Measurements from ENCODE around the gene TRAM2.

TRAM2 gene

DNA sequence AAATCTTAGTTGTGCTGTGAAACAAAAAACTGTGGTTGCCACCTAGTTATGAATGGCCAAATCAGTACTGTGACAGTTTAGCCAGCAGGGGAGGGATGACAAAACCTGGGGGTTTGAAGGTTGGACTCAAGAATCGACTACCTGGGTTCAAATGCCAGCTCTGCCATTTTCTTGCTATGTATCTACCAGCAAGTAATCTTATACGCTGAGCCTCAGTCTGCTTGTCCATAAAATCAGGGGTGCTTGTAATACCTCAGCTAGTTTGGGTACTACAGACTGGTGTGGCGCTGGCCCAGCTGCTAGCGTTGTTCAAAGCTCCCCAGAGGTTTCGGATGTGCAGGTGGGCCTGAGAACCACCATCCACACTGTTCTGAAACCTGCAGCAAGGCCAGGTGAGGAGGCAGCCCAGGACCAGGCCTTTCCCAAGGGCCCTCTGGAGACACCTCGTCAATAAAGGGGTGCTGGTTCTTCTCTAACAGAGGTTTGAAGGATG lies 40.4 kb downstream of the TRAM2 start:
- DNase-seq (no peak), ATAC-seq (no peak)
- no peak overlapping the region for H3K4me3 Mint-ChIP-seq
- H3K9me3 Mint-ChIP-seq: no peaks in the 10 kb centered on the region
- H3K4me1 Mint-ChIP-seq: peaks cover 39% of the 10 kb centered on the region
- no peaks in the 10 kb centered on the region for H3K27me3 Mint-ChIP-seq
- no peak overlapping the region for H3K27ac Mint-ChIP-seq

DNA sequence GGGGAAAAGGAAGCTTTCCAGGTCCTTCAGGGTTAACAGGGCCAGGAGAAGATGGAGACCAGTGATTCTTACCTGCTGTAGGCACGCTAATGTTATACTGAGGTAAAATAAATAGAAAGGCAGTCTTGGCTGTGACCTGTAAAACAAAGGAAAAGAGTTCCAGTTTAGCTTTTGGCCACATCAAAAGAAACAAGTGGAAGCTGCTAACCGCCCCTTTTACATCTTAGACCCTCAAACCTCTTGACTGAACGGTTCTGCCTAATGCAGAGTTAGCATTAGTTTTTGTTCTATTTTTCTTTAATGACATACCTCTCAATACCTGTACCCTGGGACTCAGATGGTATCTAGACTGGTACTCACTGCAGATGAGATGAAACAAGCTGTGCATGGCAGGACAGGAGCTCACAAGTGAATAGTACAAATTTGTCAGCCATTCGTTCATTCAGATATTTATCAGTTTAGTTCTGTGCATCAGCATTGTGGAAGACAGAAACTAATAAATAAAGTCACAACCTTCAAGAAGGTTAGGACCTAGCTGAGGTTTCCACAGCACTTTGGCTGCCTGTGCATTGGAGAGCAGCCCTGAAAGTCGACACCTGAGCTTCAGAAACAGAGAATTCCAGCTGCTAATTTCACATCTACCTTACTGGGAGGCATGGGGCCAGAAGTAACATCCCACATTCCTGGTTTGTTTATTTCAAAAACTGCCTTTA lies 41.0 kb downstream of the TRAM2 start:
- no peaks in the 10 kb centered on the region for H3K9me3 Mint-ChIP-seq
- H3K27ac Mint-ChIP-seq: peak overlapping the region in 1 of 2 donors; percentile 47
- no peaks in the 10 kb centered on the region for H3K27me3 Mint-ChIP-seq
- peak in 1 of 2 donors; percentile 2 for DNase-seq
- ATAC-seq: no peak
- peaks cover 39% of the 10 kb centered on the region for H3K4me1 Mint-ChIP-seq
- H3K4me3 Mint-ChIP-seq: peak overlapping the region; percentile 16 to 51

DNA sequence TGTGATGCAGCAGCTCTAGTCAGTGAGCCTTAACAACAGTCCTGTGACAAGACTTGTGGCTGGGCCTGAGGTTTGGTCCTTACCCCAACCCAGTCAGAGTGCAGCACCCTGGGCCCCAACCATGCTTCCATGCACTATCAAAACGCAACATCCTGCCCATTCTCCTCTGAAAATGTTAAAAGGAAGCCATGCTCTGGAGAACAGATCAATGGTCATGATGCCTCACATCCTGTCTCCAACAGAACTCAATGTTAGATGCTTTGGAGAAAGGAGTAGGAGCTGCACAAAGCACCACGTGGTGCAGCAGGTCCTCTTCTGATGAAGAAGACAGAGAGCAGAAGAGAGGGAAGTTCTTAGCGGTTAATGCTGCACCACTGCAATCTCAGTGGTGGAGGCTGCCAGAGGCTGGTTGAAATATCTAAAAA lies 41.9 kb downstream of the TRAM2 start:
- no peaks in the 10 kb centered on the region for H3K9me3 Mint-ChIP-seq
- peaks cover 39% of the 10 kb centered on the region for H3K4me1 Mint-ChIP-seq
- no peak overlapping the region for H3K27ac Mint-ChIP-seq
- DNase-seq: peak; percentile 39 to 74
- peak overlapping the region; percentile 11 to 23 for H3K4me3 Mint-ChIP-seq
- no peaks in the 10 kb centered on the region for H3K27me3 Mint-ChIP-seq
- peak; percentile 92 for ATAC-seq

DNA sequence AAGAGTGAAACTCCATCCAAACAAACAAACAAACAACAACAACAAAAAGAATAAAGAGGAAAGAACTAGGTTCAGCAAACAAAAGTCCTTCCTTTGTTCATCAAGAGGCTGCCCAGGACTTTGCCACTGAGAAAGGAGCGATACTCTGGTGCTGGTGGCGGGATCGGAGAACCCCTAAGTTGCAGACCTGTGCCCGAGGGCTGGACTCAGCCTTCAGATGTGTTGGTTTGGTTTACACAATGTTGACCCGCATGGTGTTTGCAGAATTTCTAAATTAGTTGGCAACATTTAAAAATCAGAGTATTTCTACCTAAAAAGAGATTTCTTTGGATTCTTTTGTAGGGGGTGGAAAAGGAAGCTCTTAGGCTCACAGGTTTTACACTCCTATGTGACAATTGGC lies 42.5 kb downstream of the TRAM2 start:
- no peaks in the 10 kb centered on the region for H3K9me3 Mint-ChIP-seq
- peaks cover 41% of the 10 kb centered on the region for H3K4me1 Mint-ChIP-seq
- no peak overlapping the region for H3K4me3 Mint-ChIP-seq
- DNase-seq (no peak), ATAC-seq (no peak)
- no peaks in the 10 kb centered on the region for H3K27me3 Mint-ChIP-seq
- H3K27ac Mint-ChIP-seq: no peak overlapping the region

DNA sequence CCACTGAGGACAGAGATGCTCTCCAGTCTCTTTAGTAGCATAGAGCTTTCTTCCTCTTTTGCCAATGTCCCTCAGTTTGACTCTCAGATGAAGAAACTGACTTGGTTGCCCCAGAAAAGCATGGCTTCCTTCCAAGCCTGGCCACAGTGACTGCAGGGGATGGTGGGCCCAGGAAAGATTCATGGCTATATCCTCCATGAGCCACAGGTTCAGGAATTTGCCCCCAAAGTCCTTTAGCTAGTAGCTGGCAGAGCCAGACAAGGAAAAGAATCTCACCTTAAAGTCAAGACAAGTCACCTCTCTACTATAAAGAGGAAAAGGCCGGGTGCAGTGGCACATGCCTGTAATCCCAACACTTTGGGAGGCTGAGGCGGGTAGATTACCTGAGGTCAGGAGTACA lies 43.4 kb downstream of the TRAM2 start:
- no peak for ATAC-seq
- no peak overlapping the region for H3K27ac Mint-ChIP-seq
- H3K4me3 Mint-ChIP-seq: no peak overlapping the region
- no peak for DNase-seq
- no peaks in the 10 kb centered on the region for H3K9me3 Mint-ChIP-seq
- H3K4me1 Mint-ChIP-seq: peaks cover 44% of the 10 kb centered on the region
- H3K27me3 Mint-ChIP-seq: no peaks in the 10 kb centered on the region

DNA sequence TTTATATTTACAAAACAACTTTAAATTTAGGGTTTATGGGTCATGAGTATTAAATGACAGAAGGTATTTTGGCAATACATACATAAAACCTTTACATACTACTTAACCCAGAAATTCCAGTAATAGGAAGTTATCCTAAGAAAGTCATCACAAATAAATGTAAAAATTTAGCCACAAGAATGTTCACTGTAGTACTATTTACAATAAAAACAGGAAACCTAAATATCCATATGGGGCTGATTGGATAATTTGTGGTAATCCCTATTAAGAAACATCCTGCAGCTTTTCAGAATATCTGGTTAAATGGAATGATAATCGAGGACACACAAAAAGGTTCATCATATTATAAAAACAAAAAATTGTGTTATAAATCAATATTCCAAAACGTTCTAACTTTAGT lies 44.4 kb downstream of the TRAM2 start:
- DNase-seq: no peak
- peaks cover 36% of the 10 kb centered on the region for H3K4me1 Mint-ChIP-seq
- H3K4me3 Mint-ChIP-seq: no peak overlapping the region
- H3K27ac Mint-ChIP-seq: no peak overlapping the region
- ATAC-seq: no peak
- H3K9me3 Mint-ChIP-seq: no peaks in the 10 kb centered on the region
- H3K27me3 Mint-ChIP-seq: no peaks in the 10 kb centered on the region

DNA sequence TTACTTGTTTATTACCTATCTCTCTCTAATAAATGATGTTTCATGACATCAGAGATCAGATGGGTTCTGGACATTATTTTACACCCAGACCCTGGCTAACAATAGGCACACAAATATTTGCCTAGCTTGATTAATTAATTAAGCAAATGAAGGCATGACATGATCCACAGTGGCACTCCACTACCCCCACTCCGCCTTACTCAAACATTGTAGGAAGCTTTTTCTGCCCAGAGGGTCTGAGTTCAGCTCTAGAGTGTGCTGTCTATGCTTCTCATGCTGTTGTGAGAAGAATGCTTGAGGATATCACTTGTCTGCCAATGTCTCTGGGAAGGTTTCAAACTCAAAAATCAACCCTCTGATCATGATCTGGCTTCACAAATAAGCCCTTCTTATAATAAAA lies 45.0 kb downstream of the TRAM2 start:
- H3K9me3 Mint-ChIP-seq: no peaks in the 10 kb centered on the region
- ATAC-seq (no peak), DNase-seq (no peak)
- H3K27ac Mint-ChIP-seq: no peak overlapping the region
- peaks cover 30% of the 10 kb centered on the region for H3K4me1 Mint-ChIP-seq
- no peaks in the 10 kb centered on the region for H3K27me3 Mint-ChIP-seq
- H3K4me3 Mint-ChIP-seq: no peak overlapping the region

DNA sequence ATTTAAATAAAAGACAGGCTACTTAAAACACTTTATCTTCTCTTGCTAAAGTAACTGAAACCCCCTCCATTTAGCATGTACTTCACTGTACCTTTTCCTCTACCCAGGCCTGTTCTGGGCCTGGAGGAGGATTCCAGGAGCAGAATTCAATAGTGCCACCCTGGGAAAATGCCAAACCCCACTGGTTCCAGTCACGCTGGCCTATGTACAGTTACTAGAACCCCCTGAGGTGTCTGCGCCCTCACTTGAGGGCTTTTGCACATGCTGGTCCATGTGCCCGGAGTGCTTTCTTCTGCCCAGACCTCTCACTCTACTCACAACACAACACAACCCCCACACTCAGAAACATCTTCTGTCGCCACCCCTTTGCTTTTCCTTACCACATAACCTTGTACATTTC lies 45.5 kb downstream of the TRAM2 start:
- no peak for ATAC-seq
- Mint-ChIP-seq H3K4me1 (peaks cover 26% of the 10 kb centered on the region), H3K4me3 (no peak overlapping the region), H3K27ac (no peak overlapping the region), H3K9me3 (no peaks in the 10 kb centered on the region), H3K27me3 (no peaks in the 10 kb centered on the region)
- DNase-seq: no peak

DNA sequence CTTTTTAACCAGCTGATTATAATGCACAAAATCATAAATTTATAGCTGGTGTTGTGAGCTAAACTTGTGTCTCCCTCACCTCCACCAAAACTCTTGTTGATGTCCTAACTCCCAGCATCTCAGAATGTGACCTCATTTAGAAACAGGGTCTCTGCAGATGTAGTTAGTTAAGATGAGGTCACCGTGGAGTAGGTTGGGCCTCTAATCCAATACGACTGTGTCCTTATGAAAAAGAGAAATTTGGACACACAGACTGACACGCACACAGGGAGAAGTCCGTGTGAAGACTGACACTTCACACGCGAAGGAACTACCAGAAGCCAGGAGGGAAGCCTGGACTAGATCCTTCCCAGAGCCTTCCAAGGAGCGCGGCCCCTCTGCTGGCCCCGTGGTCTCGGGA lies 46.5 kb downstream of the TRAM2 start:
- DNase-seq (no peak), ATAC-seq (no peak)
- no peak overlapping the region for H3K27ac Mint-ChIP-seq
- H3K9me3 Mint-ChIP-seq: no peaks in the 10 kb centered on the region
- no peak overlapping the region for H3K4me3 Mint-ChIP-seq
- H3K27me3 Mint-ChIP-seq: no peaks in the 10 kb centered on the region
- H3K4me1 Mint-ChIP-seq: peaks cover 15% of the 10 kb centered on the region

DNA sequence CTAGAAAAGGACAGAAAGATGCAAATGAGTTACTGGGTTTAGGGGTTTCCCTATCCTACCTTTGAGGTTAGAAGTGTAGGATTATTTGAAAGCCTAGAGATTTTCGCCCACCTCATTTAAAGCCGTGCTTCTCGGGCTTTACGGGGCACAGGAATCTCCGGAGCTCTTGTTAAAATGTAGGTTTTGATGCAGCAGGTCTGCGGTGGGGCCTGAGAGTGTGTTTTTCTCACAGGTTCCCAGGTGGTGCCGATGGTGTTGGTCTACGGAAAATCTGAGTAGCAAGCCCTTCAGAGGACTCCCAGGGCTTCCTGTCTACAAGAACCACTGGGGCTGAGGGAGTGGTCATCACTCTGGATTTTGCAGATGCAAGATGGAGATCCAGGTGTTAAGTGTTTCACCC lies 47.5 kb downstream of the TRAM2 start:
- no peak for ATAC-seq
- no peak for DNase-seq
- Mint-ChIP-seq H3K27me3 (no peaks in the 10 kb centered on the region), H3K4me3 (no peak overlapping the region), H3K4me1 (peaks cover 6% of the 10 kb centered on the region), H3K27ac (no peak overlapping the region), H3K9me3 (no peaks in the 10 kb centered on the region)

DNA sequence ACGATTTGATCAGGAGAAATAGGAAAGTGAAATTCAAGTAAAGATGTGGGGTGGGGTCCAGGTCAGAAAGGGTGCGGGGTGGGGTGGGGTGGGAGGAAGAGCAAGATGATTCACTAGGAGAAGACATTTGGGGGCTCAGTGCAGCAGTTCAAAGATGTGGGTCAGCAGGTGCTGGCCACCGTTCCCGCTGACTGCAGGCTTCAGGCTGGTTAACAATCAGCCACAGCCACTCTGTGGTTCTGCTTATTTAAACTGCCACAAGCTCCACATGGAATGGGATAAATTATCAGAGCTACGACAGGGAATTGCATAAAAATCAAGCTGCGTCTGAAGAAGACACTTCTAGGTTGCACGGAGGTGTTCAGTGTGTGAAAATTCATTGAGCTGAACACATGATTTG lies 49.4 kb downstream of the TRAM2 start:
- Mint-ChIP-seq H3K4me3 (no peak overlapping the region), H3K27ac (no peak overlapping the region), H3K4me1 (peaks cover 6% of the 10 kb centered on the region)

DNA sequence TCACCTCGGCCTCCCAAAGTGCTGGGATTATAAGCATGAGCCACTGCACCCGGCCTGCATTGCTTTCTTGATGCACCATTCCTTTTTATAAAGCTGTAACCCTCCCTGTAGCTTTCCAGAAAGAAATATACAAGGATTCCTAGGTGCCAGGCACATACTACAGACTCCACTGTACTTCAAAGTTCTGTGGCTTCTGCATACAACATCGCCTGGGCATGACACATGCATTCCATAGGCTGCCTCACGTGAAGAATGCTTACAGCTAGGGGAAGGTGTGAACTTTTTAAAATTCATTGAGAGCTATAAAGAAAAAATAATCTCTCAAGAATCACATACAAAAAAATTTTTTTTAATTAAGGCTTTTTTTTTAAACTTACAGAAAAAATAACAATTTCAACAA lies 50.2 kb downstream of the TRAM2 start:
- H3K27ac Mint-ChIP-seq: no peak overlapping the region
- H3K9me3 Mint-ChIP-seq: no peaks in the 10 kb centered on the region
- DNase-seq (no peak), ATAC-seq (no peak)
- H3K4me1 Mint-ChIP-seq: peaks cover 6% of the 10 kb centered on the region
- no peaks in the 10 kb centered on the region for H3K27me3 Mint-ChIP-seq
- no peak overlapping the region for H3K4me3 Mint-ChIP-seq

More for the DNA sequence above, 49.4 kb downstream of the TRAM2 start:
- H3K9me3 Mint-ChIP-seq: no peaks in the 10 kb centered on the region
- no peak for ATAC-seq
- DNase-seq: no peak
- H3K27me3 Mint-ChIP-seq: no peaks in the 10 kb centered on the region

DNA sequence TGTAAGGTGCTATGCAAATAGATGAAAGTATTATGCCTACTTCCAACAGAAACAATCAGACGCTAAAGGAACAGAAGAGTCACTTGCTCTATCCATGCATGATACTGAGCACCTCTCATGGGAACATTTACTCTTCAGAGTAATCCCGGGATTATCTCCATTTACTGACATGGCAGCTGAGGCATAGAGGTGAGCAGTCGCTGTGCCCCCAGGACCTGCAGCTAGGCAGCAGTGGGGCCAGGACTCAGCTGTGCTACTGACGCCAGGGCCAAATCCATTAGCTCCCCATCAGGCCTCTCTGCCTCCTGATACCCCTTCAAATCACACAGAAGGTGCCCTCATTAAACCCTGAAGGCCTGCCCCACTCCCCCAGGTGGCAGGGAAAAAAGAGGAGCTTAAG lies 51.9 kb downstream of the TRAM2 start:
- ATAC-seq: no peak
- no peak overlapping the region for H3K4me3 Mint-ChIP-seq
- H3K4me1 Mint-ChIP-seq: peaks cover 6% of the 10 kb centered on the region
- H3K27me3 Mint-ChIP-seq: no peaks in the 10 kb centered on the region
- H3K9me3 Mint-ChIP-seq: no peaks in the 10 kb centered on the region
- DNase-seq: no peak
- no peak overlapping the region for H3K27ac Mint-ChIP-seq

DNA sequence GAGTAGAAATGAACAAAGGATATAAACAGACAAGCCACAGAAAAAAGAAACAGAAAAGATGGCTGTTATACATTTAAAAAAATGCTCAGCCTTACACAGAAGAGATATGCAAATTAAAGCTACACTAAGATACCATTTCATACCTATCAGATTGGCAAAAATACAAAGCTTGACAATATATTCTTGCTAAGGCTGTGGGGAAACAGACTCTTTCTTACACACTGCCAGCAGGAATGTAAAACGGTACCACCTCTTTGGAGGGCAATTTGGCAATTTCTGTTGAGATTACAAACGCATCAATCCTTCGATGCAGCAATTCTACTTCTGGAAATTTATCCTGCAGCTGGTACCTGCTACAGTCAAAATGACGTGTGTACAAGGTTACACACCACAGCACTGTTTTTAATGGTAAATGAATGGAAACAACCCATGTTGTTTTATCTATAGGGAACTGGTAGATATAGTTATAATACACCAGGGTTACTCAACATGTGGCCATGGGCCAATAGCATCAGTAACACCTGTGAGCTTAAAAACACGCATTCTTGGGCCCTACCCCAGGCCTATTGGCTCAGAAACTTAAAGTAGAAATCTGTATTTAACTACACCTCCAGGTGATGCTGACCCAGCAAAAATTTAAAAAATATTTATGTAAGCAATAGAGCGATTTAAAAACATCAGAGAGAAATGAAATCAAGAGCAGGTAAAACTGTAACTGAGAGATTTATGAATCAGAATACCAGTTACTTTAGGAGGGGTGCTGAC lies 53.3 kb downstream of the TRAM2 start:
- Mint-ChIP-seq H3K9me3 (no peaks in the 10 kb centered on the region), H3K4me1 (no peaks in the 10 kb centered on the region), H3K4me3 (no peak overlapping the region), H3K27me3 (no peaks in the 10 kb centered on the region), H3K27ac (peak overlapping the region in 1 of 2 donors; percentile 60)
- ATAC-seq (no peak), DNase-seq (no peak)

DNA sequence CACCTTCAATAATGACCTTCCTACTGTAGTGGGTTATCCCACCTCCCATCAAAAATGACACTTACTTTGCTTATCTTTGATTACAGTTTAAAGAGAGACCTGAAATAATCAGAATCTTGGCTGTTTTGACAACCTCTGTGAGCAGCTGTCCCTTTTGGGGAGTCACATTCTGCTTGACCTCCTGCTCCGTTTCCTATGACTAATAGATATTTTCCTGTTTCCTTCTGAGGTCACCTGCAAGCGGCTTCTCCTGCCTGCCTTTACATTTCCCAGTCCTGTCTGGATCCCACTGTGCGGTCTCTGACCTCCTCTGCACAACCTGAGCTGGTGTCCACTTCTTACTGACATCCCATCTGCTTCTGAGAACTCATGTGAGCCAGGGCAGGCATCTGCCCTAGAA lies 54.2 kb downstream of the TRAM2 start:
- no peaks in the 10 kb centered on the region for H3K9me3 Mint-ChIP-seq
- no peak for DNase-seq

DNA sequence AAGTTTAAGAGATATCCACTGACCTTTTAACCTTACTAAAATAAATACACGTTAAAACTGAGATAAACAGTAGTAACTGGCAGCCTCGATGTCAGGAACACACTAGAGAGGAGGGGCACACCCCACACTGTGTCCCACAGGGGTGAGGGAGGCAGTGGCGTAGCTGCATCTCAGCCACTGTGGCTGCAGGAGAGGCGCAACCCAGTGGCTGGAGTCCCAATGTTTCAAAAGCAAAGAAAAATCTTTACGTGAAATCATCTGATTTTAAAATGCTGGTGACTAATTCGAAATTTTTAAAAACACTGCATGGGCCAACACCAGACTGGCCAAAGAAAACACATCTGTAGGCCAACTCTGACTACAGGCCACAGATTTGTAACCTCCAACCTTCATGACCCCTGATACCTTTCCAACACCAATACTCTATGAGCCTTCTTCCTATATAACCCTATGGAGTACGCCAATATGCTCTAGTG lies 54.7 kb downstream of the TRAM2 start:
- Mint-ChIP-seq H3K9me3 (no peaks in the 10 kb centered on the region), H3K27ac (no peak overlapping the region), H3K4me3 (no peak overlapping the region), H3K27me3 (no peaks in the 10 kb centered on the region), H3K4me1 (peaks cover 8% of the 10 kb centered on the region)
- no peak for DNase-seq
- no peak for ATAC-seq

More for the DNA sequence above, 54.2 kb downstream of the TRAM2 start:
- no peak for ATAC-seq
- H3K27ac Mint-ChIP-seq: no peak overlapping the region
- H3K4me1 Mint-ChIP-seq: peaks cover 5% of the 10 kb centered on the region
- no peak overlapping the region for H3K4me3 Mint-ChIP-seq
- H3K27me3 Mint-ChIP-seq: no peaks in the 10 kb centered on the region

Measured in stimulated activated naive CD8-positive, alpha-beta T cell treated with anti-CD3 and anti-CD28 coated beads, Interleukin-15, amount 100 ng/mL, for 72 hours (primary cell).